Measurements from ENCODE around the gene KPNB1.
"Not testable (repeated sequence)": the region's sequence is repeated elsewhere in the genome, so short reads cannot be mapped to it uniquely, and the experiment has no call there.

The KPNB1 gene

DNA sequence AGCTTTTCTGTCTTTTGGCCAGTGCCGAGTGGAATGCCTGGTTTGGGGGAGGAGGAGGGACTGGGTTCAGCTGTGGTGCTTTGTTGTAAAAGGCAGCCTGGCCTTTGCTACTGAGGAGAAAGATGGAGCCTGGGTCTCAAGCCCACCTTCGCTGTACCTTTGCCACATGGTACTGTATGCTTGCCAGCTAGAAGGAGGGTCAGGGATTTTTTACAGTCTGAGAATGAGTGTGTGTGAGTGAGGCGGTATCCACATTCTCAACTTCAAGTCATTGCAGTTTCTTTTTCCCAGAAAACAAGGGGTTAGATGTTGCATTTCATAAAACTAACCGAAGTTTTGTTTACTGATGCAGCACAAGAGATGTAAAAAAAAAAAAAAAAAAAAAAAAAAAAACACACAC, 33.0 kb downstream of the KPNB1 start:
- not testable (repeated sequence) for DNase-seq

DNA sequence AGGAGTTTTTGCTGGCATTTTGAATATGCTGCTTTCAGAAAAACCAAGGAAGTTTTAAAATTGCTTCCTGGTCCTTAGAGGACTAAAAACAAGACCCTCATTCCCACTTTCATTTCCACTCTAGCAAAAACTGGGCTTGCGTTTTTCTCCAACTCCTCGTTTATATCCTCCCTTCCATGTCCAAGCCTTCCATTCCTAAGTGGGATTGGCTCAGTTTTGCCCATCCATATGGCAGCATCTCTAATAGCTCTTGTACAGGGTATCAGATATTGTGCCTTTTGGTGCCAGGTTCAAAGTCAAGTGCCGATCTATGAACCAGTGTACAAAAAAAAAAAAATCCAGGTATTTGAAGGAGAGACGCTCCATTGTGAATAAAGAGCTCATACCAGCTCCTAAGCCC, 34.3 kb downstream of the KPNB1 start:
- no peak for DNase-seq

DNA sequence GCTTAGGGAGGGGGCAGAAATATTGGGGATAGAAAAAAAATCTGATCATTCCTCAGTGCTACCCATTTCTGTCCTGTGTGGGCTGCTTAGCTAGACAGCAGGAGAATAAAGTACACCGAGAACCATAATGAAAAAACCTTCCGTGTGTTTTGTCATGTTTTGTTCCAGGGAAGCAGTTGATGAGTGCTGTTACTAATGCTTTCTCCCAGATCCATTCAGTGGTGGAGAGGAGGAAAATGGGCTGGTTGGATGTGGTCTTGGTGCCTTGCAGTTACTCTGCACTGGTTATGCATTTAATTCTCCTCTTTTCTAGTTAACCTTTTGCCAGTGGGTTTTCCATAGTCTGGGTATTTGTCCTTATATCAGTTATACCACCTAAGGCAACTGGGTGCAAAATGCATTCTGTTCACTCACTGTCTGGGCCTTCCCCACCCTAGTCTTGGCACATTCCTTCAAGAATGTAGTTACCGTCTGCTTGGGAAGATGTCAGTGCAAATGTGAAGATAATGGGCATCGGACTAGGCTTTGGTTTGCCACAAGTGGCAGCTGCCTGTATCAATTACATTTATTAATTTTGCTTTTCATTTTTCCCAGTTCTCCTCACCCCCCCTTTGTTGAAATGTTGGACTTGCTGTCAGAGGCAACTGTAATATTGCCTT, 34.9 kb downstream of the KPNB1 start:
- DNase-seq = no peak

DNA sequence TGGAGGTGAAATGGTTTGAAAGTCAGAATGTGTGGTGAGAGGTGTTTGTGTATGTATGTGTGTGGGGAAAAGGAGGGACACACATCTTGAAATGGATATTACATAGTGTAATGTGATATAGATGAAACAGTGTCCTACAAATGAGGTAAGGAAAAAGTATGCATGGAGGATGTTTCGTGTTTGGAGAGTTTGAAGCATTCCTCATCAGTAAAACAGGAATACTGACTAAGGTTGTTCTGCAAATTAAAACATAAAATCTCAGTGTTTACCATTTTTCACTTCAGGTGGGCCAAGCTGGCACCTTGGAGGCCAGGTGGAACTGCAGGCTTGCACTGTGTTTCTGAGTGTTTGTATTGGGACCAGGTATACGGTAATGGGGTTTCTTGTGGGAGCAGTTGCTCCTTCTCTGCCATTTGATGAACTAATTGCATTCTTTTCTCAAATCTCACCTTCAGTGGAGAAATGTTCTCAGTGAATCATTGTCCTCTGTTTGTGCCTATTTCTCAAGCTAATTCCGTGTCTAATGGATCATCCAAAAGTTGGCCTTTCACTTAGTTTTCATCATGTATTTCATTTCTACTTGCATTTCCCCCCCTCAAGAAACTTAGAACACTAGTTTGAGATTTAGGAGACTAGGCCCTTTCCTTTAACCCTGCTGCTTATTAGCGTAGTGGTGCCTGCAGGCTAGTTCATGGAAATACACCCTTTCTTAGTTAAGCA, 36.0 kb downstream of the KPNB1 start:
- DNase-seq = no peak

DNA sequence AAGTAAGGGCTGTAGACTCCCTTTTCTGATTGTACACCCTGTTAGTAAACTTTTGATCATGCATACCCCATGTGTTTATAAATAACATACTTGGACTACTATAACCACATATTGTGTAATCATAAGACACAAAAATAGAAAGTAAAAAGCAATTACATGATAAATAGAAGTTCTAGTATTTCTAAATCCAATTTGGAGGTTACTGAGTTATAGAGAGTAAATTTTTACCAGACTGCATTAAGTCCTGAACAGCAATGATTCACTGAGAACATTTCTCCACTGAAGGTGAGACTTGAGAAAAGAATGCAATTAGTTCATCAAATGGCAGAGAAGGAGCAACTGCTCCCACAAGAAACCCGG, 36.5 kb downstream of the KPNB1 start:
- DNase-seq = no peak

DNA sequence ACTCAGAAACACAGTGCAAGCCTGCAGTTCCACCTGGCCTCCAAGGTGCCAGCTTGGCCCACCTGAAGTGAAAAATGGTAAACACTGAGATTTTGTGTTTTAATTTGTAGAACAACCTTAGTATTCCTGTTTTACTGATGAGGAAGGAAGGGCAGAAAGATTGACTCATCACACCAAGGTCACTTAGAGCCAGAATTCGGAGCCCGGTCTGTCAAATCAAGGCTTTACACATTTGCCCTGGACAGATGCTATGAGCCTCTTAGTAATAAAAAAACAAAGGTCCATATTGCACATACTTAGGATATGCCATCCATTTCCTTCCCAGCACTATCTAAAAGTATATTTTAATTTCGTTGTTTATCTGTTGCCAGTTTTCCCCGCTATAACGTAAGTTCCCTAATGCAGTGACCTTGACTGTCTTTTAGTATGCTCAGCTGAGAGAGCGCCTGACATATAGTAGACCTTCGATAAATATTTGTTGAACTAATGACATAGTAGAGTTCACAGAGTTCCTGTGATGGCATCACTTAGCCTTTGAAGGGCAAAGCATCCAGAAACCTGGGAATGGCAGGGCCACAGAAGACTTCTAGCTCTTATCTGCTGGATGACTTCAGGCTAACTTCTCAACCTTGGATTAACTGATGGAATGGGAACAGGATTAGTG, 37.1 kb downstream of the KPNB1 start:
- no peak for DNase-seq

DNA sequence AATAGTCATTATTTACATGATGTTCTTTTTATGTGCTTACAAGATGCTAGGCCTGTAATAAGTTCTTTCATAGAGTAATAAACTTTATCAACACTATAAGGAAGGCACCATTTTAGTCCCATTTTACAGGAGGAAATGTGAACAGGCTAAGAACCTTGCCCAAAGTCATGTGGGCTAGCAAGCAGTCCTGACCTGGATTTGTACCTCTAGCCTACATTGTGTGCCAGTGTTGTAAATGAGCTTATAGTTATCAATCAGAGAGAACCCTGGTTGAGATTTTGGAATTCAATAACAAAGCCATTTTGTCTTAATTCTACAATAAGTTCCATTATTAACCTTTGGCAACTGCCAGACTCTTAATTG, 37.6 kb downstream of the KPNB1 start:
- DNase-seq = no peak

DNA sequence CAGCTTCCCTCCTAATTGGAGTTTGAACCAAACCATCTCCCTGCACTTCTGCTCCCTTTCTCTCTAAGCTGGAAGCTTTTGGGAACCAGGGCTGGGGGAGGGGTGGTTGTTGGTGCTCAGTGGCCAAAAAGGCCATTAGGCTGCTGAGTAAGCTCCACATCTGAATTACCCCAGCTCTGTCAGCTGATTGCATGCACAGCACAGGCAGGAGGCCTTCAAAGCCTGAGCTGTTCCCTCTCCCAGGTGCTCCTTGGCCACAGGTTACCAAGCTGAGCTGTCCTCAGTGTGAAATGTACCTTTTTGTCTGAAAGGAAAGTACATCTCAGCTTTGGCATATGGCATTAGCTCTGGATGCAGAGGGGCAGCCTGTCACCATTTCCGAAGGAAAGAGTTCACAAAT, 38.0 kb downstream of the KPNB1 start:
- no peak for DNase-seq

DNA sequence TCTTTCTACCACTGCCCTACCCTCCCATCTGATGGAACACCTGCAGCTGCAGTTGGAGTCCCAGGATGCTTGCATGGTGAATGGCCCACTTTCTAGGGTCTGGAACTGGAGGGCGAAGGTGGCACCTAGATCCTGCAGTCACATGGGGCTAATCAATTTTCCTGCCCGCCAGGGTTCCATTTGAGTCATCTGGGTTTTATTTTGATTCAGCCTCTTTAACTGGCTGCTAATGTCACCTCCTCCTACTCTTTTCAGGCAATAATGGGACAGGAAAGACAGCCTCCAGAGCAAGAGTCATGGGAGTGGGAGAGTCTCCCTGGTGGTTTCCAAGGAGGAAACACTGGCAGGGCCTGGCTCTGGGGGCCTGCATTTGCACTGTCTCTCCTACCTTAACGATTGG, 40.4 kb downstream of the KPNB1 start:
- no peak for DNase-seq

DNA sequence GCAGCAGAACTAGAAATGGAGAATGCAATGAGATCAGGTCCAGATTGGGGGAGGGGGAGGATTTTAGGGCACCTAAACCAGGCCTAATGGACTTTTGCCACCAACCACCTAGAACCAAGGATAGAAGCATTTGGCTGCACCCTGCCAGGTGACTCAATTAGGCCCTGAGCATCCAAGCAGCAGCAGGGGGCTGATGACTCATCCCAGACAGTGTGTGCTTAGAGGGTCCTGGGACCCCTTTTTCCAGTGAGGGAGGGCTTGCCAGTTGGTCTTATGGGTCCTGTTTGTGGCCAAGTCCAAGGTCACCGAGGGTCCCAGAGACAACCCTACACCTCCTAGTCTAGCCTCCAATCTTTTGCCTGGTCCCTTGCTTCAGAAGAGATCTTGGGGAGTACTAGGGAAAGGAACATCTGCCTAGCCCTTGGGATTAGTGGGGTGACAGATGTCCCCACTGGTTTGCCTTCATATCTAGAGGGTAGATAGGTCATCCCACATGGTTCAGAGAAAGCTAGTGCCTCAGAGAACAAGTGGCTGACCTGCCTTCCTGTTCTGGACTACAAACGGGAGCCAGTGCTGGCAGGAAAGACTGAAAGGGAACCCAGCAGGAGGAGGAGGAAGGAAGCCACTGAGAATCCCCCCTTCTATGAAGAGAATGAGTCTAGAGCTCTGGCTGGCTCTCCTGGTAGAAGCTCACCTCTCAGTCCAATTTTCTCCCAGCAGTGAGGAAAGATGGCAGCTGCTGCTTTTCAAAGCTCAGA, 42.6 kb downstream of the KPNB1 start:
- DNase-seq = no peak

DNA sequence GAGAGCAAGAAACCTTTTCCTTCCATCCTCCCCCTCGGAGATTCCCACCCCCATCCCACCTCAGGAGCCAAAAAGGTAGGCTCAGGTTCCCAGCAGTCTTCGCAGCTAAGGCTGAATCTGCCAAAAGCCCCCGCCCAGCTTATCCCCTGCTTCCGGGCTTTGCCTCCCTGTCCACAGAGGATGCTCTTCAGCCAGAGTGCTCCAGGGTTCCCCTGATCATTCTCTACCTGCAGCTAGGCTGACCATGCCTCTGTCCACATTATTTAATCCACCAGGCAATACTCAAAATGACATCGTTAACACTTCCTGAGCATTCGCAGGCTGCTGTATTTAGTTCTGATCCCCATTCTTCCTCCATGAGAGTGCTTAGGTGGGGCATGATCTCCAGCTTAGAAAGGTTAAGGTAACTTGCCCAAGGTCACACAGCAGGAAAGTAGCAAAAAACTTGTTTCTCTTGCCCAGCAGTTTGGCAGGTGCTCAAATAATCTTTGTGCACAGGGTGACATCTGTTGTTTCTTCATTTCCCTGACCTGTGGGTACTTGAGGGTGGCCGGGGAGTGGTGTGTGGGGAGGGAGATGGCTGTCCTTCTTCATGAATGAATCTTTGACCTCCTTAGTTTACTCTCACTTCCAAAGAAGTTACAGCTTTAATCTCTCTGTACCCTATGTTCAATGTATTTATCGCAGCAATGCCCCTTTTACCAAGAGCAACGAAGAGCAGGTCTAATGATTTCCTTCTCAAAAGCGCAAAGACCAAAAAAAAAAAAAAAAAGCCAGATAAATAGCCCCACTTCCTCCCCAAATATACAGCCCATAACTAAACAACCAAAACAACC, 43.4 kb downstream of the KPNB1 start:
- DNase-seq = no peak

DNA sequence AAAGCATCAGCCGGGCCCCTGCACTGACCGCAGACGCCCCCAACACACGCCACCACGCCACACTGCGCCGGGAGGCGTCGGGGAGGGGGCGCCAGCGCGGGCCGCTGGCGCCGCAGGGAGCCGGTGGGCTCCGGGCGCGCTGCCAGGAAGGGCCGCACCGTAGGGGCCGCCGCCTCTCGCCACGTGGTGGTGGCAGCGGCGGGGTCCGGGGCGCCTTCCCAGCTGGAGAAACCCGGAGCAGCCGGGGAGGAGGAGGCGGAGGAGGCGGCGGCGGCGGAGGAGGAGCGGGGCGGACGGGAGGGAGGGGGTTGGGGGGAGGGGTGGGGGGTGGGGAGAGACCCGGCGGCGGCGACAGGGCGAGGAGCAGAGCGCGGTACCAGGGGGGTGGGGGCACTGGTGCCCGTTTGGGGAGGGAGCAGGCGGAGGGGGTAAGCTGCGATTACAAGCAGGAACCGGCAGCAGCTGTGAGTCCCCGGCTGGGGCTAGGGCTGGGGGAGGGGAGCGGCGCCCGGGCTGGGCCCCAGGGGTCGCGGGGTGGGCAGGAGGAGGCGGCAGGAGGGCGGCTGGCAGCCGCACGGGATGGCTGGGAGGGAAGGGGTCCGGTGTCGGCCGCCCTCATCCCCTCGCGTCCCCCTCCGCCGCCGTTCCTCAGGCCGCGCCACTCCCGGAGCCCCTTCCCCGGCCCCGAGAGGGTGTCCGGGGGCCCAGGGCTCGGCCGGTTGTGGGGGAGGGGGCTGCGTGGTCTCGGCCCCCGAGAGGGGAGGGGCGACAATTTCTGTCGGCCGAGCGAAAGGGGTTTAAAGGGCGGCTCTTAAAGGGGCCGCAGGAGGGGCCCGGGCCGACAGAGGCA, 44.2 kb downstream of the KPNB1 start, which contains the start of gene TBKBP1:
Gene TBKBP1, plus strand, starts transcription at position 431 of the 850 bp plus-strand sequence. CDS start 1,952 bp downstream, outside the sequence.
- DNase-seq = peak; percentile 88

DNA sequence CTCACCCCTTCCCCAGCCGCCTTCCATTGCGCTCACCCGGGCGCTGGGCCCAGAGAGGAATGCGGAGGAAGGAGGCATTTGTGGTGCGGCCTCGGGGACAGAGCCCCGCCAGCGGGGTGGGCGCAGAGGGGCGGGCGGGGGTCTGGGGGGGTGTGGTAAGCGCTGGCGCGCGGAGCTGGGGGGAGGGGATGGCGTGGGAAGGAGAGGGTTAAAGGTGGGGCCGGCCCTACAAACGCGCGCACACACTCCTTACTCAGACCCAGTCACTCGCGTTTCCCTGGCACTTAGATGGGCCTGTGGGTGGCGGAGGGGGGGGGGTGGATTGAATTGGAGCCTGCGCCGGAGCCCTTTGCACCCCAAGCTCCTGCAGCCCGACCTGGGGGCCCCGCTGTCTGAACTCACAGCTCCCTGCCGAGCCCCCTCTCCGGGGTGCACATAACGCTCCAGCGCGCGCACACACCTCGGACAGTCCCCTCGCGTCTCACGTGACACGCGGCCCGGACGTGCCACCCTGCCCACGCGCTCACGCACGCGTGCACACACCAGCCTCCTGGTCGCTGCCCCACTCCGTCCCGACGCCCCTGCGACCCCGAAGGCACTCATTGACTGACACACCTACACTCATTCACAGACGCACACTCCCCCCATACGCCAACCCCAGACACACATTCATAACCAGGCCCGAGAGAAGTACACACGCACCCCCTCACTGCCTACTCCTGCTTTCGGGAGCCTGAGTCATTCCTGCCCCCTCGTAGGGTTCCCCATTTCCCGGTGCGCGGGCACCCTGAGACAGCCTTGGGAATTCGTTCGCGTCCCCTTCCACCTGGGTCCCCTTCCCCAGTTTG, 45.1 kb downstream of the KPNB1 start:
- DNase-seq = peak; percentile 62

DNA sequence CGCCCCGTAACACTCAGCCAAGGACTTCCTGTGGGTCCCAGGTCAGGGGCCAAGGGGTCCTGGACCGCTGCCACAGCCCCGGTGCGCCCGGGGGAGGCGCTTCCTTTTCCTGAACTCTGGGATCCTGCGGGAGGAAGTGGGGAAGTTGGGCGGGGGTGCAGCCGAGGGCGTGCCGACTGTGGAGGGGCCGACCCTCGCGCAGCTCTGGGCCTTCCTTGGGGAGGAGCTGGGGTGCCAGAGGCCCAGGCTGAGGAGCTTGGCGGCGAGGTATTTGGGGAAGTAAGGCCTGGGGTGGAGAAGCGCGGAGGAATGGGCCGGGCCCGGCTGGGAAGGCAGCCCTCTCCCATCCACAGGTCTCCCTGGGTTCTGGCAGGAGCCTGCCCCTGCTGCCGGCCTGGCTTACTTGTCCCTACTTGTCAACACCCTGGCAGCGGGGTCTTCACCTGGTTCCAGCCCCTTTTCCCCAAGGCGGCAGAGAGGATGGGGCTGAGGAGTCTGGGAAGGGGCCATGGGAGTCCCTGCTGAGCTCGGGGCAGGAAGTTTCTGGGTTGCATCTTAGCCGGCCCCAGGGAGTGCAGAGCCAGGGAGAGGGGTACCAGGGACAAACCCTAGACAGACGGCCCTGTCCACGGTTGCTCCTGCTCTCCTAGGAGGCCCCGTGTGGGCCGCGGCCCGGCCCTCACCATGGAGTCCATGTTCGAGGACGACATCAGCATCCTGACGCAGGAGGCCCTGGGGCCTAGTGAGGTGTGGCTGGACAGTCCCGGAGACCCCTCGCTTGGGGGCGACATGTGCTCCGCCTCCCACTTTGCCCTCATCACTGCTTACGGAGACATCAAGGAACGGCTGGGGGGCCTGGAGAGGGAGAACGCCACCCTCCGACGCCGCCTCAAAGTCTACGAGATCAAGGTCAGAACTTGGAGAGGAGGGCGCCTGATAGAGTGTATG, 46.0 kb downstream of the KPNB1 start:
- DNase-seq = no peak

DNA sequence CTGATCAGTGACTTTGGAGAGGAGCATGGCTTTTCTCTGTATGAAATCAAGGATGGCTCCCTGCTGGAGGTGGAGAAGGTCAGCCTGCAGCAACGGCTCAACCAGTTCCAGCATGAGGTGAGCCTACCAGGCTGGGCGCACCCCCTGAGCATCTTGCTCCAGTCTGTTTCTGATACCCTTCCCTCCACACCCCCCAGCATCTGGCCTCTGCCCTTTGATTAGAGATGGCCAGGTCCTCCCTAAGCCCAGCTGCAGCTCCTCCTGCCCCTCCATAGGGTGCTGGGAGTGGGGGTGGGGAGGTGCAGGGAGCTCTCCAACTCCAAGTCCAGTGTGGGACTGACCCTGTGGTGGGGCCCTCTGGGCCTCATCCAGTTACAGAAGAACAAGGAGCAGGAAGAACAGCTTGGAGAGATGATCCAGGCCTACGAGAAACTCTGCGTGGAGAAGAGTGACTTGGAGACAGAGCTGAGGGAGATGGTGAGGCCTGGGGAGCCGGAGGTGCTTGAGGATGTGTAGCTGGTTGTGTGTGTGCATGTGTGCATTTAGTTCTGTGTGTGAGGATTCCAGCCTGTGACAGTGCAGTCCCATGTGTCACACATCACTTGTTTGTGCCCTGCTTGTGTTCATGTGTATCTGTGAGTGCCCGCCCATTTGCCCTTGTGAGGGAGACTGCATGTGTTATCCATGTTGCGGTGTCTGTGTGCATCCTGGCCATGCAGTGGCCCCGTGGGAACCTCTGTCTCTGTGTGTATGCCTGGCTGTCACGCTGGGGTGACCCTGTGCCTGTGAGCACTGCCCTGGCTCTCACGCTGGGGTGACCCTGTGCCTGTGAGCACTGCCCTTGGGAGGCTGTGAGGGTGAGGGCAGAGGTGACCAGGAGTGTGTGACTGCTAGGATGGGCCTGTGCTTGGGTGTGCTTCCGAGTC, 47.3 kb downstream of the KPNB1 start:
- no peak for DNase-seq

DNA sequence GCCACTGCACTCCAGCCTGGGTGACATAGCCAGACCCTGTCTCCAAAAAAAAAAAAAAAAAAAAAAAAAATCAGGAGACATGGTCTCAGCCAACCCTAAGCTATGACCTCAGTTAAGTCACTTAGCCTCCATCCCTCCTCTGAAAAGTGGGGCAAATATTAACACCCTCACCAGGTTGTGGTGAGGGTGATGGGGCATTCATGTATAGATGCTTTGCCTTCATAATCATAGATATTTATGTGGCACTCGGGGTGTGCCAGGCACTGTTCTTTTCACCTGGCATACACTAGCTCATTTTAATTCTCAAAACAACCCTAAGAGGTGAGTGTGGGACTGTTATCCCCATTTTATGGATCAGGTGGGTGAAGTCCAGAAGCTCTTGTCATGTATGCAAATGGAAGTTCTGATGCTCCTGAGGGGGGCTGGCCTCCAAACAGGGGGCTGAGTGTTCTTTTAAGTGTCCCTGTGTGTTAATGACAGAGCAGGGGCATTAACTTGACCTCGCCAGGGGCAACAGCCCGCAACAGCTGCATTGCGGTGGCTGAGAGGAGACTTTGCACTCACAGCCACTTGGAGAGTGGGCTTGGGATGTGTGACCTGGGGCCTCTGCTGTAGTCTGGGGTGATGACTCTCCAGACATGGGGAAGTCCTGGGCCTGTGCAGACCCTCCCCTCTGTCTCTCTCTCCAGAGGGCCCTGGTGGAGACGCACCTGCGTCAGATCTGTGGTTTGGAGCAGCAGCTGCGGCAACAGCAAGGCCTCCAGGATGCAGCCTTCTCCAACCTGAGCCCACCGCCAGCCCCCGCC, 48.4 kb downstream of the KPNB1 start:
- DNase-seq = no peak

Measured in NCI-H2227 treated with DMSO at 0.1 percent for 48 hours (cell line).